KOPT-K1 (cell line): Measurements from ENCODE around the gene GLMP.

Source experiments
- H3K27ac ChIP-seq: fragments of 200-600 bp; sonication (generic); 2 replicates; pipeline ENCODE4 v1.5.1; 2016; ENCODE audit warnings: antibody characterized with exemption, mild to moderate bottlenecking, low read depth, low read length; ENCODE audit not compliant: poor library complexity, severe bottlenecking
- H3K36me3 ChIP-seq: fragments of 200-600 bp; sonication (generic); 2 replicates; pipeline ENCODE4 v1.5.1; 2017; ENCODE audit warnings: antibody characterized with exemption, mild to moderate bottlenecking, low read length, moderate library complexity; ENCODE audit not compliant: insufficient read depth
- H3K9me3 ChIP-seq: fragments of 200-600 bp; sonication (generic); 2 replicates; pipeline ENCODE4 v1.5.1; 2017; ENCODE audit warnings: antibody characterized with exemption, low read length, mild to moderate bottlenecking; ENCODE audit not compliant: insufficient read depth, poor library complexity, severe bottlenecking

GLMP gene

GRCh38 chr1:156303241-156303640 is 7.8 kb upstream of the GLMP start:
- Histone ChIP-seq H3K9me3 (no peaks in the 10 kb centered on the region), H3K36me3 (peaks cover 52% of the 10 kb centered on the region), H3K27ac (no peak overlapping the region)

- H3K9me3 ChIP-seq = no peaks in the 10 kb centered on the region
- peaks cover 12% of the 10 kb centered on the region; the same call in 1 of the 2 replicates for H3K36me3 ChIP-seq
- no peak within 1 kb of the TSS for H3K27ac ChIP-seq
Measured at GRCh38 chr1:156298852-156299357, 3.4 kb upstream of the GLMP start, which contains the start of gene VHLL. Gene VHLL, minus strand, starts transcription at chr1:156299307. Its CDS starts 118 bp downstream, at chr1:156299189.

- Histone ChIP-seq H3K27ac (no peak overlapping the region), H3K9me3 (no peaks in the 10 kb centered on the region), H3K36me3 (peaks cover 30% of the 10 kb centered on the region; the same call in 1 of the 2 replicates)
Measured at GRCh38 chr1:156293895-156294294, 1.6 kb downstream of the GLMP start.

GRCh38 chr1:156293098-156293434 is 2.4 kb downstream of the GLMP start:
- H3K36me3 ChIP-seq = peaks cover 37% of the 10 kb centered on the region; the same call in 1 of the 2 replicates
- no peaks in the 10 kb centered on the region for H3K9me3 ChIP-seq
- H3K27ac ChIP-seq = no peak overlapping the region

- Histone ChIP-seq H3K9me3 (no peaks in the 10 kb centered on the region), H3K36me3 (peaks cover 37% of the 10 kb centered on the region; the same call in 1 of the 2 replicates), H3K27ac (no peak overlapping the region)
Measured at GRCh38 chr1:156291226-156292061, 4.0 kb downstream of the GLMP start.

GRCh38 chr1:156289857-156290256 is 5.6 kb downstream of the GLMP start:
- Histone ChIP-seq H3K36me3 (peaks cover 37% of the 10 kb centered on the region; the same call in 1 of the 2 replicates), H3K27ac (no peak overlapping the region), H3K9me3 (no peaks in the 10 kb centered on the region)

- Histone ChIP-seq H3K36me3 (peaks cover 8% of the 10 kb centered on the region; the same call in 1 of the 2 replicates), H3K27ac (no peak overlapping the region), H3K9me3 (no peaks in the 10 kb centered on the region)
Measured at GRCh38 chr1:156286061-156286460, 9.4 kb downstream of the GLMP start.

GRCh38 chr1:156285437-156285836 is 10.0 kb downstream of the GLMP start:
- Histone ChIP-seq H3K27ac (no peak overlapping the region), H3K36me3 (peaks cover 9% of the 10 kb centered on the region), H3K9me3 (no peaks in the 10 kb centered on the region)

GRCh38 chr1:156284757-156285156 is 10.7 kb downstream of the GLMP start:
- H3K9me3 ChIP-seq = no peaks in the 10 kb centered on the region
- H3K36me3 ChIP-seq = peaks cover 16% of the 10 kb centered on the region
- H3K27ac ChIP-seq = no peak overlapping the region

- Histone ChIP-seq H3K27ac (peak within 1 kb of the TSS; percentile 81), H3K9me3 (no peaks in the 10 kb centered on the region), H3K36me3 (peaks cover 23% of the 10 kb centered on the region)
Measured at GRCh38 chr1:156284112-156284511, 11.4 kb downstream of the GLMP start, which contains the start of gene TMEM79. Gene TMEM79, plus strand, starts transcription at chr1:156284325. Its CDS starts 902 bp downstream, at chr1:156285227.

- H3K36me3 ChIP-seq = peaks cover 24% of the 10 kb centered on the region
- peak overlapping the region; percentile 81 for H3K27ac ChIP-seq
Measured at GRCh38 chr1:156283521-156283920, 12.0 kb downstream of the GLMP start.

GRCh38 chr1:156282479-156283222 is 12.8 kb downstream of the GLMP start, which contains the start of gene SMG5:
Gene SMG5, minus strand, starts transcription at chr1:156282825. Its CDS starts 145 bp downstream, at chr1:156282680.
- Histone ChIP-seq H3K27ac (peak within 1 kb of the TSS; percentile 81), H3K36me3 (peaks cover 29% of the 10 kb centered on the region), H3K9me3 (no peaks in the 10 kb centered on the region)

More at GRCh38 chr1:156283521-156283920, 12.0 kb downstream of the GLMP start:
- H3K9me3 ChIP-seq = no peaks in the 10 kb centered on the region

- Histone ChIP-seq H3K9me3 (no peaks in the 10 kb centered on the region), H3K27ac (peak overlapping the region; percentile 81), H3K36me3 (peaks cover 37% of the 10 kb centered on the region)
Measured at GRCh38 chr1:156281693-156282478, 13.6 kb downstream of the GLMP start.

- Histone ChIP-seq H3K27ac (peak overlapping the region; percentile 81), H3K36me3 (peaks cover 43% of the 10 kb centered on the region), H3K9me3 (no peaks in the 10 kb centered on the region)
Measured at GRCh38 chr1:156281281-156281680, 14.2 kb downstream of the GLMP start.
